OCI-M1 (cell line): ENCODE results near the gene NR1I2.
A peak's percentile ranks its signal among the peaks of the same experiment; 100 is the strongest.

Experiments
- DNase-seq: peaks from one replicate; lab custom pipeline; 2025; lab: John Stamatoyannopoulos, UW

Gene NR1I2

DNA sequence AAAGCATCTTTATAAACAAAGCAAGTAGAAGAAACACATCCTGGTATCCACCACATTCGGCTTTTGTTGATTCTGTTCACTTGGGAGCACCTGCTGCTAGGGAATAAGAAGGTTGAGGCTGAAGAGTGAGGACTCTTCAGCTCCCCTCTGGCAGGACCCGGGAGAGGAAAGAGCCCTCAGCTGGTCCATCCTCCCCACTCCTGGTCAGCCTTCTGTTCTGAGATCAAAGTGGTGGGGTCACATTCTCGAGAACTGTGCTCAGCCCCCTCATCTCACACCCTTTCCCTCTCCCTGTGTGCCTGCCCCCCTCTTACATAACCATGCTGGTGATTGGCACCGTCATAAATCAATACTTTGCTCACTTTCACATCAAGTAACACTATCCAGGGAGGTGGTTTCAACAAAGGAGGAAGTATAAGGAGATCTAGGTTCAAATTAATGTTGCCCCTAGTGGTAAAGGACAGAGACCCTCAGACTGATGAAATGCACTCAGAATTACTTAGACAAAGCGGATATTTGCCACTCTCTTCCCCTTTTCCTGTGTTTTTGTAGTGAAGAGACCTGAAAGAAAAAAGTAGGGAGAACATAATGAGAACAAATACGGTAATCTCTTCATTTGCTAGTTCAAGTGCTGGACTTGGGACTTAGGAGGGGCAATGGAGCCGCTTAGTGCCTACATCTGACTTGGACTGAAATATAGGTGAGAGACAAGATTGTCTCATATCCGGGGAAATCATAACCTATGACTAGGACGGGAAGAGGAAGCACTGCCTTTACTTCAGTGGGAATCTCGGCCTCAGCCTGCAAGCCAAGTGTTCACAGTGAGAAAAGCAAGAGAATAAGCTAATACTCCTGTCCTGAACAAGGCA is at the start of gene NR1I2:
Gene NR1I2 (plus strand): TSS at position 772 of the 869 bp plus-strand sequence.
- DNase-seq = peak; percentile 26

- no peak for DNase-seq
Observed at GRCh38 chr3:119733812-119734211, 48.1 kb upstream of the NR1I2 start.

- no peak for DNase-seq
Observed at GRCh38 chr3:119738741-119739140, 43.2 kb upstream of the NR1I2 start.

DNA sequence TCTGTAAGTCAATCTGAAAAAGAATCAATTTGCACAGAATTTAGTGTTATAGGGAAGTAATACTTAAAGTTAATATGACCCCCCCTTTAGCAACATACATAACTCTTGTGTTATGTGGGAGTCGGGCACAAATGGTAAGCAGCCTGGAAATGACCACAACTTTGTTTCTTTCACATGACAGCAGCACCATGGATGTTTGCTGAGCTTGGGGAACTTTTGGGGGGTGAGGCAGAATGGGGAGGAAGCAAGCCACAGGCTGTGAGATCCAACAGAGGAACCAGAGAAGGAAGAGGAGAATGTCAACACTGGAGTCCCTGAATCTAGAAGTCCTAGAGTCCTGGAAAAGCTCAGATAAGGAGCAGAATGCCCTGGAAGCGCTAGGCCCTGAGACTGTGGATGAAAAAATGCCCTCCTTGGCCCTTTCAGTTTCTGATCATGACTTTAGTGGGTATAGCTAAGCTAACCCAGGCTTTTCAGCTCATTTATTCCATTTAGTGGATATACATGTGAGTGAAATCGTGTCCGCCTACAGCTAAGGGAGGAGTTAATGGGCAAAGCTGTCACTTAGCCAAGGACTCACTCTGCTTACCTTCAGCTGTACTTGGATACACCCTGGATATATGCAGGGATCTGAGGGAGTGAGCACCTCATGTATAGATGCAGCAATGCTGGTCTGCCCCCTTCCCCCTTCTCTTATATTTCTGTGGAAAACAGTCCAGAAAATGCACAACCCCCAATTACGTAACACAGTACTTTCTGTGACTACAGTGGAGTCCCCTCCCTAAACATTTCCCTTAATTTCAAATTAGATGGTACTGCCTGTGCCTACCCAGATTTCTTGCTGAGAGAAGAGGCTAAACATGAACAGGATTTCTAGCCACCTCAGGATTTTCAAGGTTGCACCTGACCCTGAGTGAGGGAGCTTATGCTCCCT is 40.0 kb upstream of the NR1I2 start:
- DNase-seq = no peak

DNA sequence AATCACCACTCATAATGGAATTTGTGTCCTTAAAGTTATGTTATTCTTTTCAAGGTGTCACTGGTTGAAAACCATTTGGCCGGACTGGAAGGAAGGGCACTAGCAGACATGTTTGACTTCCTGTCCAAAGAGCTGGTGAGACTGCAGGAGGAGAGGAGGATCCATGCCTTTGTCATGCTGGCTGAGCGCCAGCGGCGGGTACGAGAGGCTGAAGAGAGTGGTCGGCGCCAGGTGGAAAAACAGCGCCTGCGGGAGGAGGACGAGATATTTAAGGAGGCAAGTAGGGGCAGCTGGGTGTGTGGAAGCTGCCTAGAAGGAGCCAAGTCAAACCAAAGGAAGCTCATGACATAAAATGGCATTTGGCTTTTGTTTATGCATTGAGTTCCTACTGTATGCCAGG is 38.0 kb upstream of the NR1I2 start:
- DNase-seq = no peak

- no peak for DNase-seq
Observed at GRCh38 chr3:119745942-119746341, 36.0 kb upstream of the NR1I2 start.

DNA sequence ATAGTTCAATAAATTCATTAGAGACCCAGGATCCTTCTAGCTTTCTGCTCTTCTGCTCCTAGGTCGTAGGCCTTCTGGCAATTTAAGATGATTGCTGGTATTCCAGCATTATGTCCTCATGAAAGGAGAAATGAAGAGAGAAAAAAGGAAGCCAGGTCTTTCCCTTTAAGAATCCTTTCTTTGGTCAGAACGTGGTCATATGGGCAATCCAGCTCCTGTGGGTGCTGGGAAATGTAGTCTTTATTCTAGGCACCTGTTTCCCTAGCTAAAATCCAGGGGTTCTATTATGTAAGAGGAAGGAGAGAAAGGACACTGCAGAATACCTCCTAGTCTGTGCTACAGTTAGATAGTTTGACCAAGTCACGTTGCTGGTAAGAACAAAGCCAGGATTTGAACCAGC is 35.5 kb upstream of the NR1I2 start:
- no peak for DNase-seq

- no peak for DNase-seq
Observed at GRCh38 chr3:119747357-119747756, 34.5 kb upstream of the NR1I2 start.

- DNase-seq = no peak
Observed at GRCh38 chr3:119748991-119749390, 32.9 kb upstream of the NR1I2 start.

DNA sequence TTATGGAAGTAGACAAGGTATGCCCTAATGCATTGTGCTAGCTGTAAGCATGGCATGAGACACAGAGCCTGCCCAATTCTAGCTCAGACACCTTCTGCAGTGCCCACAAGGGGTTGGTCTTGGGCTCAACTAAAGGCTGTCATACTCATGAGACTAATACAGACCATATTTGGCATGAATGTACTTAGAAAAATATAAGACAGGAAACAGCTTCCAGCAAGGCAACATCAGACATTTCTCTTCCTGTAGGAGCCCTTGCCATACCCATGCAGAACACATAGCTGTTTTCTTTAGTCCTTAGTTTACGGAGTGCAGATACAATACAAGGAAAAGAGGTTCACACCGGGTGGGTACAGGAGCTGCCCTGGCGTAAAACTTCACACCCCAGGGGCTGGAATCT is 30.5 kb upstream of the NR1I2 start:
- no peak for DNase-seq

DNA sequence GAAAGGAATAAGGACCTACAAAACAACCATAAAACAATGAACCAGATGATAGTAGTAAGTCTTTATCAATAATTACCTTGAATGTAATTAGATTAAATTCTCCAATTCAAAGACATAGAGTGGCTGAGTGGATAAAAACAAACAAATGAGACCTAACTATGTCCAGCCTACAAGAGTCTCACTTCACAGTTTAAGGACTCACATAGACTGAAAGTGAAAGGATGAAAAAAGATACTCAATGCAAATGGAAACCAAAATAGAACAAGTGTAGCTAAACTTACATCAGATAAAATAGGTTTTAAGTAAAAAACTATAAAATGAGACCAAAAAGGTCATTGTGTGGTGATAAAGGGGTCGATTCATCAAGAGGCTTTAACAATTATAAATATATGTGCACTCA is 21.9 kb upstream of the NR1I2 start:
- DNase-seq = peak; percentile 64

DNA sequence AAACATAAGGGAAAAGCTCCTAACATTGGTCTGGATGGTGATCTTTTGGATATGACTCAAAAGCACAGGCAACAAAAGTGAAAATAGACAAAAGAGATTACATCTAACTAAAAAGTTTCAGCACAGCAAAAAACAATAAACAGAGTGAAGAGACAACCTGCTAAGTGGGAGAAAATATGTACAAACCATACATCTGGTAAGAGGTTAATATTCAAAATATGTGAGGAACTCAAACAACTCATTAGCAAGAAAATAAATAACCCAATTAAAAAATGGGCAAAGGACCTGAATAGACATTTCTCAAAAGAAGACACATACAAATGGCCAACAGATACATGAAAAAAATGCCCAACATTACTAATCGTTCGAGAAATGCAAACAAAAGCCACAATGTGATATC is 19.0 kb upstream of the NR1I2 start:
- DNase-seq = no peak

DNA sequence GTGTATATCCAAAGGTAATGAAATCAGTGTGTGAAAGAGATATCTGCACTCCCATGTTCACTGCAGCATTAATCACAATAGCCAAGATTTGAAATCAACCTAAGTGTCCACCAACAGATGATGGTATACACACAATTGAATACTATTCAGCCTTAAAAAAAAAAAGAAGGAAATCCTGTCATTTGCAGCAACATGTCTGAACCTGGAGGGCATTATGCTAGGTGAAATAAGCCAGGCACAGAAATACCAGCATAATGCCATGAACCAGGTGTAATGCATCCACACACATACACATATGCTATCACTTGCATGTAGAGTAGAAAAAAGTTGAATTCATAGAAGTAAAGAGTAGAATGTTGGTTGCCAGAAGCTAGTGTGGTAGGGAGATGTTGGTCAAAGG is 18.4 kb upstream of the NR1I2 start:
- DNase-seq = no peak

DNA sequence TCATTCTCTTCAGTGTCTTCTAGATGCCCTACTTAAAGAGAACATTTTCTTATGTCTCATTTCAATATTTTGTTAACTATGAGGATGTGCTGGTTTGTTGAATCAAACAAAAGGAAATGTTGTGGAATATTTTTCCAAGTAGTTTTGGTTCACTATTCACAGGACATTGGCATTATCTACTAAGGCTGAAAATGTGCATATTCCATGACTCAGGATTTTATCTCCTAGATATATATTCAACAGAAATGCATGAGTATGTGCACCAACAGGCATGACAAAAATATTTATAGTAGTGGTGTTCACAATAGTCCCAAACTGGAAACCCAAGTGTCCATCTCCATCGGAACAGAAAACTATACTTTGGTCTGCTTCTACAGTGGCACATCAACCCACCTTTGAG is 16.7 kb upstream of the NR1I2 start:
- DNase-seq = no peak

GRCh38 chr3:119767936-119768601 is 13.8 kb upstream of the NR1I2 start:
- no peak for DNase-seq

GRCh38 chr3:119768668-119769393 is 13.1 kb upstream of the NR1I2 start:
- DNase-seq = no peak

DNA sequence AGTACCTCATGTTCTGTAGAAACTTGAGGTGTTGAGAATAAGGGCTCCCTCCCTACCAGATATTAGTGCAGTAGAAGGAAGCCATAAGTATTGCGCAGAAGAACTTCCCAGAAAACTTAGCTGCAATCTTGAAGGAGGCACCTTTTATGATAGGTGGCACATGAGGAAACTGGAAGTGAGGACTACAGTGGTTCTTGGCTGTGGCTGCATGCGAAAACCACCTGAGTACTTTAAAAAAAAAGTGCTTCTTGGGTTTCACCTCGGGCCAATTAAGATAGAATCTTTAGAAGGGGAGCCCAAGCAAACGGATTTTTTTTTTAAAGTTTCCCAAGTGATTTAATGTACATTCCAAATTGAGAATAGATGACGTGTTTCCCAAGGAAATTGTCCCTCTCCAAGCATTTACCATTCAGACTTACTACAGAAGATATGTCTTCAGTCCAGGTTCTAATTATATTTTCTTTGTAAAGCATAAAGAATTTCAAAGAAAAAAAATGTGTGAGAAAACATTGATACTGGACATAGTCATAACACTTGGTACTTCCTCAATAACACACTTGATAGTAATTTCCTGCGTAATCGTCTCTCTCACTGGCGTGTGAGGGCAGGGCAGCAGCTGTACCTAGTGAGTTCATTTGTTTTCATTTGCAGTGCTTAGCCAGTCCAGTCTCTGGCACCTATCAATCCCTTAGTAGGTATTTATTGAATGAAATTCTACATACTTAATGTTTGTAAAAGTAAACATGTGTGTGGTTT is 12.3 kb upstream of the NR1I2 start:
- no peak for DNase-seq

DNA sequence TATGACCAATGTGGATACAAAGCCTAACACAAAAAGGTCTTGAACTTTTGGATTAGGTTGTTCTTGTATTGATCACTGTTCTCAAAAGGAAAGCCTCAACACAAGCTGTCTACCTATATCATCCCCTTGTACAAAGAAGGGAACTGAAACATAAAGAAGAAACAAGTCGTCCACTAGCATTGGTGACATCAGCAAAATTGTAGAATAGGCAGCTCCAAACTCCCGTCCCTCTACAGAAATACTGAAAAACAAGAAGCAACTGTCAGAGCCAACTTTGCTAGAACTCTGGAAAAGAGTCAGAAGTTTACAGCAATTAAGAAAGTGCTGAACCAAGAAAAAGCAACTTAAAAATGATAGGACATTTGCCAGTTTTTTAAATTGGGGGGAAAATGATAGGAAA is 7.5 kb upstream of the NR1I2 start:
- DNase-seq = no peak

DNA sequence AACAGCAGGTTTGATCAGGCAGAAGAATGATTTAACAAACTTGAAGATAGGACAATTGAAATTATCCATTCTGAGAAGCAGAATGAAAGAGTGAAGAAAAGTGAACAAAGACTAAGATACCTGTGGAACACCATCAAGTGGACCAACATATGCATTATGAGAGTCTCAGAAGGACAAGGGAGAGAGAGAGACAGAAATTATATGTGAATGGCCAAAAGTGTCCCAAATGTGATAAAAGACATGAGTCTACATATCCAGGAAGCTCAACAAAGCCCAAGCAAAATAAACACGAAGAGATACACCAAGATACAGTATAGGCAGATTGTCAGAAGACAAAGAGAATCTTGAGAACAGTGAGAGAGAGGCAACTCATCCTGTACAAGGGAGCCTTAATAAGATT is 5.6 kb upstream of the NR1I2 start:
- no peak for DNase-seq

DNA sequence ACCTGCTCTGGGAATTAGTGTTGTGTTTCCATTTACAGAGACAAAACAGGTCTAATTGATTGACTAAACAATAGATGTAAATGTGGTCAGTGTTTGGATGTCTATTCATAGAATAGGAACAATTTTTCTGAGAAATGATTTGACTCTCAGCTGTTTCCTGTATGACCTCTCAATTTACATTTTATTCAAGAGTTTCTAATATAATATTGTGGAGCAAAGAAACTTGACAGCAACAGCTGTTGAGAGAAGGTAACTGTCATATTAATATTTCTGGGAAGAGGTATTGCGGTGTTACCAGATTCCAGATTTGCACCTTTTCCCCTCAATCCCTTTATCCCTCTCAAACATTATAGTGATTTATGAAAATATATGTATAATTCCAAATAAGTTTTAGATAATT is 3.7 kb upstream of the NR1I2 start:
- no peak for DNase-seq

- no peak for DNase-seq
Observed at GRCh38 chr3:119778811-119779210, 3.1 kb upstream of the NR1I2 start.
